ENCODE measurements around the gene VSTM2L.

VSTM2L gene

DNA sequence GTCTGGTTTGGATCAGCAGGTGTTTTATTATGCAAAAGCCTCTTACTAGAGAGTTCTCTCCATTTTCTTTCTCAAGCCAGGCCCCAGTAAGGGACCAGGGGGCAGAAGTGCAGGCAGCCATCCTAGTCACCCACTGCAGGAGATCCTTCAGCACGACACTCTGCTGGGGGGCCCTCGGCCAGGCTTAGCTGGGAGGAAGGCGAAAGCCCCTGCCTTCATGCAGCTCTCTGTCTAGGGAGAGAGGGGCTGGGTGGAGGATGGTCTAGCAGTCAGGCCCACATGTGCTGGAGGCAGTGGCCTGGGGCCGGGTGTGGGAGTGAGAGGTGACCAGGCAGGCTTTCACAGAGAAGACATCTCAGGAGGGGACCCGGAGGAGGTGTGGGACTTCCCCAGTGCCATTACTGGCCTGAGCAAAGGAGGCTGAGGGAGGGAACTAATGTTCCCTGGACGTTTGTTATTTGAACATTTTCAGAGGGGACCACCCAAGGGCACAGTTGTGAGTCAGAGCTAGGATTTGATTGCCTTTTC lies 33.5 kb upstream of the VSTM2L start:
- no peak overlapping the region for H3K9ac ChIP-seq (ENCODE audit: low read depth, low read length)
- ATAC-seq (ENCODE audit: insufficient read depth, low read depth) (no peak), DNase-seq (no peak)
- no peak overlapping the region for H3K4me3 ChIP-seq (ENCODE audit: low read depth in 1 of 2, low read length in 2 of 2)
- no peaks in the 10 kb centered on the region for H3K79me2 ChIP-seq (ENCODE audit: insufficient read depth, low read length)
- H3K4me2 ChIP-seq (ENCODE audit: insufficient read depth, low read length): no peak overlapping the region
- no peaks in the 10 kb centered on the region for H3K4me1 ChIP-seq (ENCODE audit: insufficient read depth, low read length)
- peaks cover 5% of the 10 kb centered on the region; the same call in 1 of the 2 replicates for H4K20me1 ChIP-seq (ENCODE audit: insufficient read depth, low read length)
- TF ChIP-seq, protein P1, sequence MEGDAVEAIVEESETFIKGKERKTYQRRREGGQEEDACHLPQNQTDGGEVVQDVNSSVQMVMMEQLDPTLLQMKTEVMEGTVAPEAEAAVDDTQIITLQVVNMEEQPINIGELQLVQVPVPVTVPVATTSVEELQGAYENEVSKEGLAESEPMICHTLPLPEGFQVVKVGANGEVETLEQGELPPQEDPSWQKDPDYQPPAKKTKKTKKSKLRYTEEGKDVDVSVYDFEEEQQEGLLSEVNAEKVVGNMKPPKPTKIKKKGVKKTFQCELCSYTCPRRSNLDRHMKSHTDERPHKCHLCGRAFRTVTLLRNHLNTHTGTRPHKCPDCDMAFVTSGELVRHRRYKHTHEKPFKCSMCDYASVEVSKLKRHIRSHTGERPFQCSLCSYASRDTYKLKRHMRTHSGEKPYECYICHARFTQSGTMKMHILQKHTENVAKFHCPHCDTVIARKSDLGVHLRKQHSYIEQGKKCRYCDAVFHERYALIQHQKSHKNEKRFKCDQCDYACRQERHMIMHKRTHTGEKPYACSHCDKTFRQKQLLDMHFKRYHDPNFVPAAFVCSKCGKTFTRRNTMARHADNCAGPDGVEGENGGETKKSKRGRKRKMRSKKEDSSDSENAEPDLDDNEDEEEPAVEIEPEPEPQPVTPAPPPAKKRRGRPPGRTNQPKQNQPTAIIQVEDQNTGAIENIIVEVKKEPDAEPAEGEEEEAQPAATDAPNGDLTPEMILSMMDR (IDR thresholded peaks at IDR 0.05; ENCODE audit: borderline replicate concordance, extremely low read depth, low read length, poor library complexity, severe bottlenecking): no peak
- TF ChIP-seq EZH2 (IDR thresholded peaks at IDR 0.05; ENCODE audit: borderline replicate concordance, low read depth, low read length, severe bottlenecking): no peak
- H3K36me3 ChIP-seq (ENCODE audit: insufficient read depth, low read length): peaks cover 79% of the 10 kb centered on the region
- H3K27ac ChIP-seq (ENCODE audit: low read length): no peak overlapping the region
- H3K9me3 ChIP-seq (ENCODE audit: insufficient read depth, low read length, severe bottlenecking): no peaks in the 10 kb centered on the region
- no peaks in the 10 kb centered on the region for H3K27me3 ChIP-seq (ENCODE audit: insufficient read depth, low read length, poor library complexity)
- no peak overlapping the region for H2AFZ ChIP-seq (ENCODE audit: low read depth, low read length)

DNA sequence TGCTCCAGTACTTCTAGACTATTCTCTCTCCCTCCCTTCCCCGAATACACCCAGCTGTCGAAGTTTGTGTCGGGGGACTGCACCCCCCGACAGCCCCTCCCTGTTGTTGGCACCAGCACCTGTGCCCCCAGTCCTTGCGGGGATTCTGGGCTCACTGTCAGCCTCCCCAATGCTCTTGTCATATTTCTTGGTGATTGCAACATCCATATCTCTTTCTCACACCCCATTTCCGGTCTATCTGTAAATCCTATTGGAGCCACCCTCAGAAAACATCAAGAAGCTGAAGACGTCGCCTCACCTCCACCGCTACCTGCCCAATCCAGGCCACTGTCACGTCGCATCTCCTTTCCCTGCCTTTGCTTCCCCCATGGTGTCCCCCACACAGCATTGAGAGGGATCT lies 32.6 kb upstream of the VSTM2L start:
- Histone ChIP-seq H3K4me3 (ENCODE audit: low read depth in 1 of 2, low read length in 2 of 2) (no peak overlapping the region), H3K4me2 (ENCODE audit: insufficient read depth, low read length) (no peak overlapping the region), H3K27ac (ENCODE audit: low read length) (no peak overlapping the region), H4K20me1 (ENCODE audit: insufficient read depth, low read length) (peaks cover 5% of the 10 kb centered on the region), H3K9ac (ENCODE audit: low read depth, low read length) (no peak overlapping the region), H3K27me3 (ENCODE audit: insufficient read depth, low read length, poor library complexity) (no peaks in the 10 kb centered on the region), H2AFZ (ENCODE audit: low read depth, low read length) (no peak overlapping the region), H3K79me2 (ENCODE audit: insufficient read depth, low read length) (no peaks in the 10 kb centered on the region), H3K36me3 (ENCODE audit: insufficient read depth, low read length) (peaks cover 73% of the 10 kb centered on the region), H3K4me1 (ENCODE audit: insufficient read depth, low read length) (no peaks in the 10 kb centered on the region), H3K9me3 (ENCODE audit: insufficient read depth, low read length, severe bottlenecking) (no peaks in the 10 kb centered on the region)
- TF ChIP-seq, protein P1 (IDR thresholded peaks at IDR 0.05; ENCODE audit: borderline replicate concordance, extremely low read depth, low read length, poor library complexity, severe bottlenecking): no peak
- TF ChIP-seq EZH2 (IDR thresholded peaks at IDR 0.05; ENCODE audit: borderline replicate concordance, low read depth, low read length, severe bottlenecking): no peak
- ATAC-seq (ENCODE audit: insufficient read depth, low read depth) (no peak), DNase-seq (no peak)

DNA sequence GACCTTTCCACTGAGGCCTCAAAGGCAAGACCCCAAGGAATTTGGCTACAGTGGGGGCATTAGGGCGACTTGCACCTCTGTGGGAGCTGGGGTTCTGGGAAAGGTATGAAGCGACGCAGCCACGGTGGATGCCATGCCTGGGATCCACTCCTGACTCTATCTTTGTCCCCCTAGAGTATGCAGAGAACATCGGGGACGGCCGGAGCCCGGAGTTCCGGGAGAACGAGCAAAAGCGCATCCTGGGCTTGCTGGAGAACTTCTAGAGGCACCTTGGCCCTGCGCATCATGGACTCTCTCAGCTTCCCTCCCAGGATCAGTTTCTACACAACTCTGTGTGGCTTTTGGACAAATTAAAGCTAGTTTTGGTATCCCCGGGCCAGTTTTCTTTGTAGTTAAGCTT lies 31.2 kb upstream of the VSTM2L start:
- Histone ChIP-seq H3K27ac (ENCODE audit: low read length) (no peak overlapping the region), H2AFZ (ENCODE audit: low read depth, low read length) (no peak overlapping the region), H3K79me2 (ENCODE audit: insufficient read depth, low read length) (no peaks in the 10 kb centered on the region), H3K36me3 (ENCODE audit: insufficient read depth, low read length) (peaks cover 63% of the 10 kb centered on the region), H3K9ac (ENCODE audit: low read depth, low read length) (no peak overlapping the region), H3K4me3 (ENCODE audit: low read depth in 1 of 2, low read length in 2 of 2) (no peak overlapping the region), H3K4me1 (ENCODE audit: insufficient read depth, low read length) (no peaks in the 10 kb centered on the region), H3K4me2 (ENCODE audit: insufficient read depth, low read length) (no peak overlapping the region), H3K9me3 (ENCODE audit: insufficient read depth, low read length, severe bottlenecking) (no peaks in the 10 kb centered on the region), H4K20me1 (ENCODE audit: insufficient read depth, low read length) (peaks cover 9% of the 10 kb centered on the region), H3K27me3 (ENCODE audit: insufficient read depth, low read length, poor library complexity) (no peaks in the 10 kb centered on the region)
- DNase-seq (no peak), ATAC-seq (ENCODE audit: insufficient read depth, low read depth) (no peak)
- TF ChIP-seq, protein P1 (IDR thresholded peaks at IDR 0.05; ENCODE audit: borderline replicate concordance, extremely low read depth, low read length, poor library complexity, severe bottlenecking): no peak
- TF ChIP-seq EZH2 (IDR thresholded peaks at IDR 0.05; ENCODE audit: borderline replicate concordance, low read depth, low read length, severe bottlenecking): no peak

DNA sequence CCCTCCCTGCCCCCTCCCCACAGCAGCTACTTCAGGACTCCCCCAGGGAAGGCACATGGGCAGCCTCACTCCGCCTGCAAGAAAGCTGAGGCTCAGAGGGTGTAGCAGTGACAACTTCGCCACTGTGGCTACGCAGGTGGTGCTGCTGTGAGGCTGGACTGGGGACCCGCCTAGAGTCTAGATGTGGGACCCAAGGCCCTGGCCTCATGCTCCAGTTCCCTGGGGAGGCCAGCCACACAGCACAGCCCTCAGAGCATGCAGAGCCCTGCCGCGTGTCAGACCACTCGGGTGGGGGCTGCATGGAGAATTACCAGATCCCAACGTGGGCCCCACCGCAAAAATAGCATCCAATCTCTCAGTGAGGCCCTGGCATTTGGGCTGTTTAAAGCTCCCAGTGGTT lies 30.8 kb upstream of the VSTM2L start:
- no peak for ATAC-seq (ENCODE audit: insufficient read depth, low read depth)
- TF ChIP-seq, protein P1 (IDR thresholded peaks at IDR 0.05; ENCODE audit: borderline replicate concordance, extremely low read depth, low read length, poor library complexity, severe bottlenecking): no peak
- TF ChIP-seq EZH2 (IDR thresholded peaks at IDR 0.05; ENCODE audit: borderline replicate concordance, low read depth, low read length, severe bottlenecking): no peak
- H3K27me3 ChIP-seq (ENCODE audit: insufficient read depth, low read length, poor library complexity): no peaks in the 10 kb centered on the region

More for the DNA sequence above, 30.8 kb upstream of the VSTM2L start:
- H4K20me1 ChIP-seq (ENCODE audit: insufficient read depth, low read length): peaks cover 10% of the 10 kb centered on the region
- no peak for DNase-seq
- H3K4me1 ChIP-seq (ENCODE audit: insufficient read depth, low read length): no peaks in the 10 kb centered on the region
- peaks cover 63% of the 10 kb centered on the region for H3K36me3 ChIP-seq (ENCODE audit: insufficient read depth, low read length)
- H3K9me3 ChIP-seq (ENCODE audit: insufficient read depth, low read length, severe bottlenecking): no peaks in the 10 kb centered on the region
- no peak overlapping the region for H2AFZ ChIP-seq (ENCODE audit: low read depth, low read length)
- no peak overlapping the region for H3K4me3 ChIP-seq (ENCODE audit: low read depth in 1 of 2, low read length in 2 of 2)
- no peak overlapping the region for H3K9ac ChIP-seq (ENCODE audit: low read depth, low read length)
- H3K27ac ChIP-seq (ENCODE audit: low read length): no peak overlapping the region
- H3K79me2 ChIP-seq (ENCODE audit: insufficient read depth, low read length): no peaks in the 10 kb centered on the region
- no peak overlapping the region for H3K4me2 ChIP-seq (ENCODE audit: insufficient read depth, low read length)

Measured in DND-41 (cell line).